ENCODE results near the gene HNRNPC.

The HNRNPC gene

GRCh38 chr14:21264025-21264801 lies 5.0 kb downstream of the HNRNPC start:
- no peak for TF ChIP-seq Cebpa-rat (IDR thresholded peaks at IDR 0.05)
- peak overlapping the region; percentile 19 to 63 (median 45); a peak in 20 of 22 replicates for H3K27ac ChIP-seq
- H4K20me1 ChIP-seq = peaks cover 94 to 100% (median 99%) of the 10 kb centered on the region in 11 experiments
- peaks cover 89 to 96% (median 94%) of the 10 kb centered on the region in 11 experiments for H3K36me3 ChIP-seq
- H3K4me3 ChIP-seq = peak overlapping the region; percentile 0 to 96 (median 90); a peak in 18 of 20 replicates
- no peaks in the 10 kb centered on the region for H3K27me3 ChIP-seq
- H3K4me2 ChIP-seq = peak overlapping the region; percentile 73 to 93 (median 89)
- H3K9me3 ChIP-seq (replicated peaks in 1 of 11) = no peaks in the 10 kb centered on the region
- peak overlapping the region; percentile 65 to 100 (median 99); a peak in 20 of 22 replicates for H3K9ac ChIP-seq
- H3K4me1 ChIP-seq = peaks cover 52 to 73% (median 62%) of the 10 kb centered on the region in 10 experiments

GRCh38 chr14:21263284-21264024 lies 5.8 kb downstream of the HNRNPC start:
- Histone ChIP-seq H3K4me1 (peaks cover 60 to 81% (median 69%) of the 10 kb centered on the region in 10 experiments), H3K27me3 (no peaks in the 10 kb centered on the region), H3K9ac (peak overlapping the region; percentile 6 to 99 (median 53); a peak in 20 of 22 replicates), H3K4me2 (peak overlapping the region; percentile 73 to 93 (median 89)), H3K36me3 (peaks cover 96 to 100% (median 99%) of the 10 kb centered on the region in 11 experiments), H3K27ac (peak overlapping the region; percentile 19 to 63 (median 39); a peak in 17 of 22 replicates), H4K20me1 (peaks cover 100% of the 10 kb centered on the region in 11 experiments), H3K9me3 (replicated peaks in 1 of 11) (no peaks in the 10 kb centered on the region), H3K4me3 (peak overlapping the region; percentile 0 to 96 (median 70); a peak in 17 of 20 replicates)
- TF ChIP-seq Cebpa-rat (IDR thresholded peaks at IDR 0.05) = no peak

- Histone ChIP-seq H3K9ac (peak overlapping the region in 7 of 11 experiments; percentile 15 to 99 (median 69); a peak in 9 of 22 replicates), H3K4me2 (peak overlapping the region; percentile 73 to 93 (median 89)), H3K27me3 (no peaks in the 10 kb centered on the region), H3K4me3 (peak overlapping the region in 4 of 10 experiments; percentile 5 to 91 (median 68); a peak in 5 of 20 replicates), H3K4me1 (peaks cover 68 to 91% (median 80%) of the 10 kb centered on the region in 10 experiments), H3K9me3 (replicated peaks in 1 of 11) (no peaks in the 10 kb centered on the region), H3K27ac (peak overlapping the region in 4 of 11 experiments; percentile 9 to 63 (median 26); a peak in 3 of 22 replicates), H3K36me3 (peaks cover 97 to 100% (median 99%) of the 10 kb centered on the region in 11 experiments), H4K20me1 (peaks cover 100% of the 10 kb centered on the region in 11 experiments)
- TF ChIP-seq Cebpa-rat (IDR thresholded peaks at IDR 0.05) = no peak
These were observed 6.8 kb downstream of the HNRNPC start for GRCh38 chr14:21262410-21262809.

- Histone ChIP-seq H3K9ac (peak overlapping the region in 3 of 11 experiments; percentile 12 to 99 (median 98); a peak in 3 of 22 replicates), H3K4me1 (peaks cover 68 to 97% (median 82%) of the 10 kb centered on the region in 10 experiments), H3K4me3 (no peak overlapping the region; a peak in 1 of 20 replicates), H3K36me3 (peaks cover 98 to 100% (median 99%) of the 10 kb centered on the region in 11 experiments), H3K27ac (no peak overlapping the region), H3K27me3 (no peaks in the 10 kb centered on the region), H3K4me2 (peak overlapping the region in 7 of 11 experiments; percentile 85 to 92 (median 89); a peak in 10 of 22 replicates), H3K9me3 (replicated peaks in 1 of 11) (no peaks in the 10 kb centered on the region), H4K20me1 (peaks cover 100% of the 10 kb centered on the region in 11 experiments)
- no peak for TF ChIP-seq Cebpa-rat (IDR thresholded peaks at IDR 0.05)
These were observed 7.4 kb downstream of the HNRNPC start for GRCh38 chr14:21261824-21262223.

- H3K4me3 ChIP-seq = no peak overlapping the region
- peaks cover 98 to 100% (median 99%) of the 10 kb centered on the region in 11 experiments for H3K36me3 ChIP-seq
- peak overlapping the region in 1 of 11 experiments; percentile 45; a peak in 1 of 22 replicates for H3K9ac ChIP-seq
- TF ChIP-seq Cebpa-rat (IDR thresholded peaks at IDR 0.05) = no peak
- peak overlapping the region in 8 of 11 experiments; percentile 15 to 56 (median 35); a peak in 15 of 22 replicates for H3K4me2 ChIP-seq
- H3K27me3 ChIP-seq = no peaks in the 10 kb centered on the region
- no peaks in the 10 kb centered on the region for H3K9me3 ChIP-seq (replicated peaks in 1 of 11)
- H3K4me1 ChIP-seq = peaks cover 46 to 86% (median 59%) of the 10 kb centered on the region in 10 experiments
- no peak overlapping the region; a peak in 1 of 22 replicates for H3K27ac ChIP-seq
- H4K20me1 ChIP-seq = peaks cover 100% of the 10 kb centered on the region in 11 experiments
These were observed 10.1 kb downstream of the HNRNPC start for GRCh38 chr14:21258889-21259787.

GRCh38 chr14:21258005-21258888 lies 11.0 kb downstream of the HNRNPC start:
- Histone ChIP-seq H3K9ac (peak overlapping the region in 2 of 11 experiments; percentile 13 to 45; a peak in 2 of 22 replicates), H3K4me2 (peak overlapping the region; percentile 3 to 56 (median 33); a peak in 17 of 22 replicates), H3K9me3 (replicated peaks in 1 of 11) (no peaks in the 10 kb centered on the region), H3K36me3 (peaks cover 98 to 100% (median 100%) of the 10 kb centered on the region in 11 experiments), H3K27ac (peak overlapping the region in 1 of 11 experiments; percentile 37; a peak in 2 of 22 replicates), H3K4me1 (peaks cover 37 to 77% (median 50%) of the 10 kb centered on the region in 10 experiments), H3K27me3 (no peaks in the 10 kb centered on the region), H4K20me1 (peaks cover 100% of the 10 kb centered on the region in 11 experiments), H3K4me3 (no peak overlapping the region)
- no peak for TF ChIP-seq Cebpa-rat (IDR thresholded peaks at IDR 0.05)

- Histone ChIP-seq H3K4me3 (no peak overlapping the region), H3K27me3 (no peaks in the 10 kb centered on the region), H3K9ac (peak overlapping the region in 3 of 11 experiments; percentile 16 to 28 (median 26); a peak in 3 of 22 replicates), H3K36me3 (peaks cover 98 to 100% (median 100%) of the 10 kb centered on the region in 11 experiments), H3K27ac (peak overlapping the region in 3 of 11 experiments; percentile 30 to 37 (median 32); a peak in 2 of 22 replicates), H3K4me2 (peak overlapping the region; percentile 4 to 69 (median 32); a peak in 15 of 22 replicates), H3K4me1 (peaks cover 29 to 69% (median 42%) of the 10 kb centered on the region in 10 experiments), H4K20me1 (peaks cover 100% of the 10 kb centered on the region in 11 experiments), H3K9me3 (replicated peaks in 1 of 11) (0 out of 22 replicates have a peak, but pooled peaks cover 0 to under 1% (median 0%) of the 10 kb centered on the region in 11 experiments)
- TF ChIP-seq Cebpa-rat (IDR thresholded peaks at IDR 0.05) = no peak
These were observed 11.8 kb downstream of the HNRNPC start for GRCh38 chr14:21257394-21257909.

Measured in BLaER1 treated with 17β-estradiol and CSF1 and Interleukin-3, amounts not matched to agents 10 nM and 100 nM (cell line).